Measurements from ENCODE around the gene CTSG.

DNA sequence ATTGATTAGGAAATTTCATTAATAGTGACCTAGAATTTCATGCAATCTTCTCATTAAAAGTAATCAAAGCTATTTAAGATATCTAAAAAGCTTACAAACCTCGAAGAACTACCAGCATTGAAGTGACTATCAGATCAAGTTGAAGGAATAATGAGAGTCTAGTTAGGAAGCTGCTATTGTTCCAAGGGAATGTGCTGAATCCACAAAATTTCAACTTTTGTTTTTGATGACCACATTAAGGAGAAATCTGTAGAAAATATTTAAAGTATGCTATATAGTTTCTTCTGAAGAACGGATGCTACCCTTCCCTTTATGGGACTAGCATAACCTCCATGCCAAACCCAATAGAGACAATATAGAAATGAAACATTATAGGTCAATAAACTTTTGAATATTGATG, 2.5 kb upstream of the CTSG start:
- TF ChIP-seq, protein P1, sequence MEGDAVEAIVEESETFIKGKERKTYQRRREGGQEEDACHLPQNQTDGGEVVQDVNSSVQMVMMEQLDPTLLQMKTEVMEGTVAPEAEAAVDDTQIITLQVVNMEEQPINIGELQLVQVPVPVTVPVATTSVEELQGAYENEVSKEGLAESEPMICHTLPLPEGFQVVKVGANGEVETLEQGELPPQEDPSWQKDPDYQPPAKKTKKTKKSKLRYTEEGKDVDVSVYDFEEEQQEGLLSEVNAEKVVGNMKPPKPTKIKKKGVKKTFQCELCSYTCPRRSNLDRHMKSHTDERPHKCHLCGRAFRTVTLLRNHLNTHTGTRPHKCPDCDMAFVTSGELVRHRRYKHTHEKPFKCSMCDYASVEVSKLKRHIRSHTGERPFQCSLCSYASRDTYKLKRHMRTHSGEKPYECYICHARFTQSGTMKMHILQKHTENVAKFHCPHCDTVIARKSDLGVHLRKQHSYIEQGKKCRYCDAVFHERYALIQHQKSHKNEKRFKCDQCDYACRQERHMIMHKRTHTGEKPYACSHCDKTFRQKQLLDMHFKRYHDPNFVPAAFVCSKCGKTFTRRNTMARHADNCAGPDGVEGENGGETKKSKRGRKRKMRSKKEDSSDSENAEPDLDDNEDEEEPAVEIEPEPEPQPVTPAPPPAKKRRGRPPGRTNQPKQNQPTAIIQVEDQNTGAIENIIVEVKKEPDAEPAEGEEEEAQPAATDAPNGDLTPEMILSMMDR (IDR thresholded peaks at IDR 0.05): no peak
- TF ChIP-seq POLR2AphosphoS5 (IDR thresholded peaks at IDR 0.05): no peak
- TF ChIP-seq POLR2A (IDR thresholded peaks at IDR 0.05): no peak
- no peak for TF ChIP-seq EP300 (IDR thresholded peaks at IDR 0.05)
